Occipital lobe (tissue), 2 donors: ENCODE results near the gene HOXB5. TPM values are rescaled to one million over a fixed set of nuclear protein-coding genes. Genes with fewer than 3 reads are reported as not detected.

ENCODE experiments used
- DNase-seq: peaks from one replicate; lab custom pipeline; 2025; lab: John Stamatoyannopoulos, UW
- total RNA-seq: library from RNA; depleted of rRNA; stranded (reverse); fragments of >200 nt; gene quantifications from one replicate; pipeline ENCODE4 v1.2.3, GENCODE V29; 2014

HOXB5 gene
- total RNA-seq, 1 donor from 2014 or later: not detected

DNA sequence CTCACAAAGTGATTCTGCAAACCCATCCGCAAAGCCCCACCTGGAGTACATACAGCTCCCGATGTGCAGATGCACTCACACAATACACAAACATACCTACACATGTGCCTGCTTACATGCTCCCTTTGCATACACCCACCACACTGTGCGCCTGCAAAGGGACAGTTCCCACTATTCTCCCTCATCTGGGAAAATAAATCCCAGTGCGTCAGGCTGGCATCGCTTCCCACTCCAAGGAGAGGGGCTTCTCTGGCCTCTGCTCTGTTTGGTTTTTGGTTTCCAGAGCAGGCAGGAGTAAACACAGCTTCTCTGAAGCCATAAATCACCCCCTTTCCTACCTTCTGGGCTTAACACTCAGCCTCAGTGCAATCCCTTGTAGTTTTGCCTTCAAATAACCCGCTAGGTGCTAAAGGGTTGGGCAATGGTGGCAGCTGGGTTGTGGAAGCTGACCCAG is 30.2 kb downstream of the HOXB5 start:
- DNase-seq: no peak

DNA sequence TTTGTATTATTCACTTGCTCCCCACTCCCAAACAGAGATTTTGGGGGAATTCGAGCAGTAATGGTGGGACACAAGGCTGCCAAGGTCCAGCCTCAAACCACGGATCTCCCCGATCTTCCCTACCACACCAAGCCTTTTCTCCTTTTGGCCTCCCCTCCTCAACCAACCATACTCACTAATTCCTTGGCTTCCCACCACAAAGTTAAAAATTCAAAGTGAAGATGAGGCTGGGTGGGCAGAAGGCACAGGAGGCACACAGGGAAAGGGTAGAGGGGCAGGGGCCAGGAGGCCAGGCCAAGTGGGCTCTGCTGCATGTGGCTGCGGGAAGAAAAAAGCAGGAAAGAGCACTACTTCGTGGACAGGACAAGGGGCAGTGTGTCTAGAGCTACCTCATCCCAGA is 30.6 kb downstream of the HOXB5 start:
- DNase-seq: no peak

DNA sequence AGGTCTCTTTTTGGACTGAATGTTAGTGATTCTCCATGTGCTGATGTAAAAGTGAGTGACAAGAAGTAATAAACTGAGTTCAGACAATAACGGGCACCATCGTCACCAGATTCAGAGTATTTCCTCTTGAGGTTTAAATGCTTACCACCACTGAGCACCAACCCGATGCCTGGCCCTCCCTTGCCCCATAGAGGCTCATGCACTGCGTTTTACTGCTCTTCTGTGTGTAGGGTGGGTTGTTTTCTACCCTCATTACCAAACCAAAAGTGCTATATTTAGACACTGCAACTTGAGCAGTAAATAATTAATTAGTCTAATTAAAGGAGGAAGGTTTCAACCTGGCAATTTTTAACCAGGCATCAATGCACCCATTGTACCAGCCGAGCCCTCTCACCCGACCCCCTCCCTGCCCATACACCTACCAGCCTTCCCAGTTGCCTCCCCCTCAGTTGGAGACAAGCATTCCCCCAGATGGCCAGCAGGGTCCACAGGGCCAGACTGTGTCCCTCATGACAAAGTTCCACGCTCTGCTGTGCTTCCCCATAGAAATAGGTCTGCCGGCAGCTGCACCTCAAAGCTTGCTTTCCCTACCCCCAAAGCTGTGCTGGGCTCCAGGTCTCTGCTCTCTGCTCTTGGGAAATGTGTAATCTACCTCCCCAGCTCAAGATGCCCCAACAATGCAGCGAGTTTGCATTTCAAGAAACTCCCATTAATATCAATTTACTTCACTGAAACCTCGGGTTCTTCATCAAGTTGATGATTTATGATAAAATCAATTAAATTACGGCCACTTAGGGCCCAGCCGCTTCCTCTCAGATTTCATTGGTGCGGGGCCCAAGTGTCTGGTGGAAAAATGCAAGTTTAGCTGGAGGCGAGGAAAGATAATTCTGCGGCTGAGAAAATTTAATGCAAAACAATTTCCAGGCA is 31.4 kb downstream of the HOXB5 start:
- no peak for DNase-seq

DNA sequence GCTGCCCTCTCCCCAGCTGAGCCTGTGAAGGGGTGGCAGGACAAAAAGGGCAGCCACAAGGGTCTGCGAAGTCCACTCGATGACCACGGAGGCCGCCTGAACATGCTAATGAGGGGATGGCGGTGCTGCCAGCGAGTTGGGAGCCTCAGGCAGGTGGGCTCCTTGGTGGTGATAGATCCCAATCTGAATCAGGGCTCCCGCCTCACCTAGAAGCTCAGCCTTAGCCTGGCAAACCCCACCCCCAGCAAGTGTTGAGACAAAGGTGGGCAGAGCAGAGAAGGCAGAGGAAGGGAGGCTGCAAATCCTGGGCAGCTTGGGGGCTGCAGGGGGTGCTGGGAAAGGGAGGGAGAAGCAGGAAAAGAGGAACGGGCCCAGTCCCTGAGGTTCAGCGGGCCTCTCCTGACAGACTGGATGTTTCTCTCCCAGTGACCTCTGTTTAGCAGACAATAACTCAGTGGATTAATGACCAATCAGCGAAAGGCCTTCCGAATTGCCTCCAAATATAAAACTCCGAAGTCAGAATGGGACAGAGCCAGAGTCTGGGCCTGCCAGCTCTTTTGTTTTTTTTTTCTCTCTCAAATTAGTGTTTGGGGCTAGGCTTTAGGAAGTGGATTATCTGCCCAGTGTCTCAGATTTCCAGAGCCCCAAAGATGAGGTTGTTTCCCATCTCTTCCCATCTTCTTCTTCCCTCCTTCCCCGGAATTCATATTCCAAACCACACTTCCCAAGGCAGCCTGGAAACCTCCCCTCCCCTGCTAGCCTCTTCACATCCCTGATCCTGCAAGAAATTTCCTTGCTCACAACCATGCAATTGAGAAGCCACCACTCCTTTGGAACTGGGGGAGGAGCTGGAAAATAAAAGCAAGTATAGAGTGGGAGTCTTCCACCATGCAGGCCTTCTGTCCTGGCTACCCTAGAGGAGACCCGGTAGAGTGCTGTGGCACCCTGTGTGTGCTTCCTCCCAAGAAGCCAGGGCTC is 33.5 kb downstream of the HOXB5 start:
- no peak for DNase-seq

DNA sequence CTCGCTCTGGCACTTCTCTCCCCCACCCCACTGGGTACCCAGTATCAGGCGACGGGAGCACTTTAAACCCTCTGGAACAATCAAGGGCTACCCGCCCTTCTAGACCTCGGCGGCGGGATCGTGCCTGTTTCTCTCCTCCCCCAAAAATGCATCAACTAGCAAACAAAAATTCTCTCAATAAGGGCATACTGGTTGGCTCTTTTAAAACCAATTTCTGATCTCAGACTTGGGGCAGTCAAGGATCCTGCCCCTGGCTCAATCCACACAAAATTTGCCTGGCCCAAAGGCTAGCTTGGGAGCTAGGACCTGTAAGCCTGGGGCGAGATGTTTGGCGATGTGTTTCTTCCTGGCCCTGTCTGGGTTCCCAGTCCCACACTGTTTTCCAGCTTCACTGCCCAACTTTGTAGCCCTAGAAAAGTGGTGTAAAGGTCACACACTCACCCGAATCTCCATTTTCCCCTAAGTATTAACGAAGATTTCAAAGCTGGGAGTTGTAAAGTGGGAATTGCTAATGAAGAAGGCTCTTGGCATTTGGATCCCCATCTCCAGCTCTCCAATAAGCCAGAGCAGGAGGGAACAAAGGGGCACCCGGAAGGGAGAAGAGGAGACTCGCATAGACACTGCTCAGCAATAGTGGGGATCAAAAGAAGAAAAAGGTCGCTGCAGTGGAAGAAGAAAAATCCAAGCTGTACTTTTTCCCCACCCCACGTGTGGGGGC is 34.3 kb downstream of the HOXB5 start:
- no peak for DNase-seq

- DNase-seq: no peak
These were observed 34.8 kb downstream of the HOXB5 start for GRCh38 chr17:48558831-48559121.

DNA sequence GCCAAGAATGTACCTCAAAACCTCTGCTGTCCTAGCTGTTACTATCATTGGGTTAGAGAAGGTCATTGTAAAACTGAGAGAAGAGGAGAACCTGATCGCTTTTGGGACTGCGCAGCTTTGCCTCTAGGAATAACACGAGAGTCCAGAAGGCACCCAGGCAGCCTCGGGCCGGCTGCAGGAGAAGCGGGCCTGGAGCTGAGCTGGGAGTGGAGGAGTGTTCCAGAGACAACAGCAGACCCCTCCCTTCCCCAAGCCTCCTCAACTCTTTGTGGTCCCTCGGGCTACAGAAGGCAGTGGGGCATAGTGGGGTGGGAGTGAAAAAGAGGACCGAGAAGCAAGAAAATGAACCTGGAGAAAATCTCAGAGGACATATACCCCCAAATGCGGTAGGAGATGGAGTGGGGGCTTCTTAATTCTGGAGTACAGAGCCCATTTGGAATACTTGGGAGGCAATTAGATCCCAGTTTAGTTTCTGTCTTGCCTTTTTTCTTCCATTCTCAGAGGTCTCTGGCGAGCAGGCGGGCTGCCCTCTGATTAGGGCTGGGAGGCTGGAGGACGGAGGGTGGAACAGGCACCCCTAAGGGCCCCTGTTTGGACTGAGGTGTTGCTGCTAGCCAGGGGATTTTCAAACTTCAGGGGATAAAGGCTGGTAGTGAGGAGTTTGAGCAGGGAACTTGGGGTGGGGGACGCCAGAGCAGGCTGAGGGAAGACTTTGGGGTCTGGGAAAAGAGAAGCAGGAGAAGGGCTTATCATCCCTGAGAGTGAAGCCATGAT is 35.3 kb downstream of the HOXB5 start:
- DNase-seq: no peak

DNA sequence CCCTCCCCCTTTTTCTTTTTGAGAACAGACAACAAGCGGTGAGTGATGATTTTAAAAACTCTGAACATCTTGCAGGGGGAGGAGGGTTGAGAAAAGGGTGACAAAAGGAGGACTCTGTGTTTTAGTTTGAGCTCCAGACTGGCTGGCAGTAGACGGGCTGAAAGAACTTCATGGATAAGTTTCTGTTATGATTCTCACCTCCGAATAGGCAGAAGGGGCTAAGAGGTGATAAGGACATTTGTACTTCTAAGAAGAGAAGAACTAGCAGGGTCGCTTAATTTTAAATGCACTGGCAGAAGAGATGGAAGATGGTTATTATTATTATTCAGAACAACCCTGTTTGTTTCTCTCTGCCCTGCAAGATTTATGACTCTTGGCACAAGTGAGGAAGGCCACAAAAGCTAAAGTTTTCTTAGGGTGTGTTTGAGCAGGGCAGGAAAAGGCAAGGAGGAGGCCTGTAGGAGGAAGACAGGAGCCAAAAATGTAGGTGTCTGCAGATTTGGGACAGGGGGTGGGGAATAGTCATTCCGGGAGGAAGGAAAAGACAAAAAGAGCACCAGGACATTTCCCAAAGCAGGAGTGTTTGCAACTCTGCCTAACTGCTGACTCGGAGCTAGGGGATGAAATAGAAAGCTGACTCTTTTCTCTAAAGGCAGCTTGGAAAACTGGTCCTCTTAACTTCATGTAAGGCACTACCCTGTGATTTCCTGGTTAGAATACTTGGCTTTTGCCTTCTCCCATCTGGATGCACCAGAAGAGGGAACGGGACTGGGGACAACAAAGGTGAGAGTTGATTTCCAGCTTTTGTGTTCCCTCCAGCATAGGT is 36.8 kb downstream of the HOXB5 start:
- DNase-seq: no peak

GRCh38 chr17:48556229-48556575 is 37.4 kb downstream of the HOXB5 start:
- no peak for DNase-seq

DNA sequence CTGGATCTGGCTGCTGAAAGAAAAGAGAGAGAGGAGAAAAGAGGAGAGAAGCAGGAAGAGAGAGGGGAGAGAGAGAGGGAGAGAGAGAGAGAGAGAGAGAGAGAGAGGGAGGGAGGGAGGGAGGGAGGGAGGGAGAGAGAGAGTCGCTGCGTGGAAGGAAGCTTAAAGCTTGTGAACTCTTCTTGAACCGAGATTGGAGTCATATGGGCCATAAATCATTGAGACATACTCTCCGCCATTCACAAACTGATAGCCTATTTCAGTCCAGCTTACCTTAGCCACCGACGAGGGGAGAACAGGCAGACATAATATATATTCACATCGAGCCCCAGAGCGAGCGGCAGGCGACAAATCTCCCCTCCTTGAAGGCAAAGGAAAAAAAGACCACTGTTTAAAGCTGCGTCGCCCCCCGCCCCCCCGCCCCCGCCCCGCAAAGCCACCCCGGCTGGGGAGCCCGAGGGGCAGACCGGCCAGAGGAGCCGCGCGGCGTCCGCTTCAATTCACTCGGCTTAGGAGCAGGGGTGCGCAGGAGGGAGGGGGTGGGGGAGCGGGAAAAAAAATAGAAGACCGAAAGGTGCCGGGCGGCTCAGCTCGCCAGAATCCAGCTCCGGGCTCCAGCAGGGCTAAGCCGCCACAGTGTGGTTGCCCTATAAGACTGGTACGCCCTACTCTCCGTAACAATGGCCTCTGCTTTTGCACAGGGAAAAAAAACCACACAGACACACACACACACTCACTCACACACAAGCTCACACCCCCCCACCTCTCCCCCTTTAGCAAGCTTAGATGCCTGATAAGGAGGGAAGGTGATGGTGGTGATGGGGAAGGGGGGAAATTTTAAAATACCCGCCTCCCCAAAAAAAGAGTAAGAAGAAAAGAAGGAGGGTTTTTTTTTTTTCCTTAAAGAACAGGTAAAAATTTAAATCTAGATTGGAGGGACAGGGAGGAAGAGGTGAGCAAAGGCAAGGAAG is 38.0 kb downstream of the HOXB5 start:
- no peak for DNase-seq

- no peak for DNase-seq
These were observed 38.9 kb downstream of the HOXB5 start for GRCh38 chr17:48554412-48555257.

- DNase-seq: no peak
These were observed 39.8 kb downstream of the HOXB5 start for GRCh38 chr17:48553826-48554225.

GRCh38 chr17:48553190-48553547 is 40.4 kb downstream of the HOXB5 start:
- DNase-seq: no peak

GRCh38 chr17:48552466-48553189 is 41.0 kb downstream of the HOXB5 start:
- no peak for DNase-seq

DNA sequence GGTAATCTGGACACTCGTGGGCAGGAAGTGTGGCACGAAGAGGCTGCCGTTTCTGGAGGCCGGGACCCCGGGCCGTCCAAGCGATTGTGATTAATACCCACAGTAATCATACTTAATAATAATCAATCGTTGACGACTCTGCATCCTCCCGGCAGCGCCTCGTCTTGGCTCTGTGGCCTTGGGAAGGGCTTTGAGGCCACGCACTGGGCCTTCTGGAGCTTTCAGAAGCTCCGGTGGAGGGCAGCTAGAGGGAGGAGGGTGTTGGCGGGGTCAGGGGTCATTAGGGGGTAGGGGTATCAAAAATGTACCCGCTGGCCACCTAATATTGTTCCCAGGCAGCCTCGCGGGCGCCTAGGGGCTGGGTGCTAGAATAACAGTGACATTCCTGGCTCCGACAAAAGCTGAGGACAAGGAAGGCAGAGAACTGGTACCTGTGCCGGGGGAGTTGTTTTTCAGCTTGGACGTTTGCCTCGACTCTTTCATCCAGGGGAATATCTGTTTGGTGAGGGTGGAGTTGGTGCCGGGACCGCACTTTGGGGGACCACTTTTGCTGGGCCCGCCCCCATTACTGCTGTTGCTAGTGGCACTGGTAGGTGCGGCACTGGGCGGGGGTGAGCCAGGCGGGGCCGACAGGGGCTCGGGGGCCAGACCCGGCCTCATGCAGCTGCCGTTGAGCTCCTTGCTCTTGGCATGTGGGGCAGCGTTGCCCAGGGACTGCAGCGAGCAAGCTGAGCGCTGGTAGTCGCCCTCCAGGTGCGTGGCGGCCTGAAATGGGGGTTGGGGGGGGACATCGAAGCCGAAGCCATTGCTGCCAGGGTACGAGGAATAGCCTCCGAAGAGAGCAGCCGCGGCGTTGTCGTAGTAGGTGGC is 41.7 kb downstream of the HOXB5 start:
- no peak for DNase-seq

DNA sequence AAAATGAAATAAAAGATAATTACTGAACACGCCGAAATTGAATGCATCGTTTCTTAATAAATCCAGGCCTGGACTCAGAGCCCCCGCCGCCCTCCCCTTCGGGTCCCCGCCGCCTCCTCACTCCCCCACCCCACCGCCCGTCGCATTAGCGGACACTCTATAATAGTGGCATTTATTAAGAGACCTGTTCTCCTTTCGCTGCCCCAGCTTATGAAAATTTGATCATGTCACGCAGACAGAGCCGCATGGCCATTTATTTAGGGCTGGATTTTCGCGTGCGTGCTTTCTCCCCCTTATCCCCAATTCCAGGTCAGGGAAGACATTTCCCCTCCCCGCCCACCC is 42.4 kb downstream of the HOXB5 start:
- no peak for DNase-seq
